Forelimb muscle (tissue), 1 donor: ENCODE data around the gene SLC8A1. TPM values are rescaled to one million over a fixed set of nuclear protein-coding genes. Genes with fewer than 3 reads are reported as not detected.
A peak's percentile ranks its signal among the peaks of the same experiment; 100 is the strongest.
"Not testable (repeated sequence)": the region's sequence is repeated elsewhere in the genome, so short reads cannot be mapped to it uniquely, and the experiment has no call there.

Experiments
- DNase-seq: peaks from one replicate; pipeline ENCODE4 v3.0.0-alpha.2; 2013; ENCODE audit warnings: low read depth
- polyA plus RNA-seq: library from polyadenylated mRNA; unstranded; fragments of 120-200 nt; gene quantifications from one replicate; pipeline ENCODE4 v1.2.1, GENCODE V29; 2013; ENCODE audit not compliant: insufficient read length

The SLC8A1 gene
- polyA plus RNA-seq, 1 donor: 6.5 TPM

DNA sequence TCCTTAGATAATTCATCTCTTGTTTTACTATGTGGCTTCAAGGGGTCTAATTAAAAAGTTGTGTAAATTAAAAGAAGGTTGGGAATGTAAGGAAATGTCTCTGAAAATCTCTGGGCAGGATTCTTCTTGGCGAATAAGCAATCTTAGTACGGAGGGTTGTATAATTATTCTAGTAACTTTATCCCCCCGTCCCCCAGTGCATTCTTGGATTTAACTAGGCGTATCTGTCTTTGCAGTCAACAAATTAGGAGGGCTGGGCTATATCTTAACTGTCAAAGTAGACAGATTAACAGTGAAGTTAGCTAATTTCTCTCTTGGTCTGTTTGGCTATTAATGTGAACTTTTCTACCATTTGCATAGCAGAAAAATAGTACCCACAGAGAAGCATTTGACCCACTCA is 343.0 kb downstream of the SLC8A1 start:
- no peak for DNase-seq

- no peak for DNase-seq
These were observed 345.8 kb downstream of the SLC8A1 start for GRCh38 chr2:40106061-40106460.

GRCh38 chr2:40105593-40105992 is 346.3 kb downstream of the SLC8A1 start:
- no peak for DNase-seq

DNA sequence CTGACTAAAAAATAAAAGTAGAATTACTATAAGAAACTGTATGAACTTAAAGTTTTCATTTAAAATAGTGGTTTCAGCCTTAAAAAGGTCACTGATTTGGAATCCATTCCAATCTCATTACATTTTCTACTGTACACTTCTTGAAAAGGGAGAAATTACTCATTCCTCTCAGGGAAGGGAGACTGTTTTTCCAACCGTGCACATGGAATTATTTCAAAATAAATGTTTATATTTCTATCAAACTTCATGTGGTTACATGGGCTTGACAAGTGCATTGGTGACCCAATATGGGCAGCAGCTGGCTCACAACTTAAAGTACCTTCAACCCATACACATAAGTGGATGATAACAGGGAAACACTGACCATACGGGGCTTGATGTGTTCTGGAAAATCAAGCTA is 348.3 kb downstream of the SLC8A1 start:
- DNase-seq: no peak

- DNase-seq: no peak
These were observed 348.7 kb downstream of the SLC8A1 start for GRCh38 chr2:40103163-40103562.

DNA sequence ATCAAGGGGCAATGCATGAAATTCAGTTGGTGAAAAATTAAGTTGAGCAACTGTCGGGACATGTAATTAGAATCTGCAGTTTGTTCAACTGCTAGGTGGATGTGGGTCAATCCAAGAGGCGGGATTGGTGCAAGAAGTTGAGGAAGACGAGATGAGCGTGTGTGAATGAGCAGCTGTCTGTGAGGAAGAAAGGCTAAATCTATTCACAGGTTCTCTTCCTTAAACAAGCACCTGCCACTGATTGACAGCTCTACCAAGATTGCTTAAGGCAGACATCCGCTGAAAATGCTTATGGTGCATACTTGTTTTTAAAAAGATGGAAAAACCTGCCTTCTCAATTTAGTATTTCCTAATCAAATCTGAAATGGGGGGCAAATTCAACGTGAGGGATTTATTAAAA is 349.4 kb downstream of the SLC8A1 start:
- DNase-seq: no peak

GRCh38 chr2:40101131-40101575 is 350.7 kb downstream of the SLC8A1 start:
- DNase-seq: no peak

- DNase-seq: no peak
These were observed 351.2 kb downstream of the SLC8A1 start for GRCh38 chr2:40100676-40101075.

- no peak for DNase-seq
These were observed 353.0 kb downstream of the SLC8A1 start for GRCh38 chr2:40098786-40099470.

DNA sequence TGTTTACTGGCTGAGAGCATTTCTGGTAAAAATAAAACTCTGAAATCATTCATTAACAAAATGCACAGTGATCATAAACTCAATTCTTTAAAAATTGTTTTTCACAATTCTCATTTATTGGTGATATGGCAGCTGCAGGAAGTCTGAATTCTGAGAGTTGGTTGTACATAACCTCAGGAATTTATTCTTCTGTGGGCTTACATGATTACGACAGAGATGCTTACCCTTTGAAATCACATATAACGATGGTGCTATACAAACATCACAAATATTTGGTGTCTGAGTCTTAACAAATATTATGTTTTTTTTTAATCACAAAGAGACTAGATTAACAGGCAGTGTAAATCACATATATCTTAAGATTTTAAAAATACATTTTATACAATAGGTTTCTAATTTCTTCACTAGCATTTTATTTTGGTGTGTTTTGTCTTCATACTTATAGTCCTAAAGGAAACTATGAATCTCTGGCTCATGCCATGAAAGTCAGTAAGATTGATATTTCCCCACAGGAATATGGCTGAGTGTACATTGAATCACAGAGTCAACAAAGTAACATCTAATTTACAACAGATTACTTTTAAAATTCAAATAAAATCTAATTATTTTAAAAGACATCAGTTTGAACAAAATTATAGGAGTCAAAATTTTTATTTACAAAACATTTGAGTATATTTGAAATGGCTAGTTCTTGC is 354.1 kb downstream of the SLC8A1 start:
- no peak for DNase-seq

GRCh38 chr2:40096360-40096759 is 355.5 kb downstream of the SLC8A1 start:
- DNase-seq: no peak

DNA sequence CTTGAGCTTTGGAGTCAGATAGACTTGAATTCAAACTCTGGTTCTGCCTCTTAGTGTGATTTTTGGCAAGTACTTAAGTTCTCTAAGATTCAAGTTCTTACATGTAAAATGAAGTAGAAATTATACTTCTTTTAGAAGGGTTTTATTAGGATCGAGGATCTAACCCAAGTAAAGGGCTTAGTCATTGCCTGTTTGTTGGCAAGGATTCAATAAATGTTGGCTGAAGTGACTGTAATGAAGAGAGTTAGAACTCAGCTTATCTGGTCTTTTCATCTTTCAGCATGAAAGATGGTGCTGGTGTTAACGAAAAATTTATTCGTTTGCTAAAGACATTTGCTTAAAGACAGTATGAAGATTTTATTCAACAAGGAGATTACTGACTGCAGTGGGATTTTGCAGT is 356.9 kb downstream of the SLC8A1 start:
- no peak for DNase-seq

GRCh38 chr2:40094451-40094850 is 357.4 kb downstream of the SLC8A1 start:
- DNase-seq: no peak

- DNase-seq: peak; percentile 25
These were observed 358.7 kb downstream of the SLC8A1 start for GRCh38 chr2:40093021-40093675.

DNA sequence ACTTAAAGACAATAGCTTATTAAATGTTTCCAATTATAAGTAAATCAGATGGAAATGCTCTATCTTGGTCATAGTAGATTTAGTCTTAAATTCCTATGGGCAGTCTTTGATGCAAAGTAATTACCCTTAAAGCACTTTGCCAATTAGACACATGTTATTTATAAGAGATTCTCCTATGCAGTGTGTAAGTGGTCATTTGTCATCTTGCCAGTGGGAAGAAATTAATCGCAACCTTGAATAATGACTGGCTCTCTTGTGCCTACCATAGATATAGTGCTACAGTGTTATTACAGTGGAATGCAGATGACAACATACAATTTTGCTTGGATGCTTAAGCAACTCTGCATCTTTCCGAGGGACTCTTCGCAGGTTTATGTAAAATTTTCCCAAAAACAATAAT is 361.8 kb downstream of the SLC8A1 start:
- DNase-seq: no peak

DNA sequence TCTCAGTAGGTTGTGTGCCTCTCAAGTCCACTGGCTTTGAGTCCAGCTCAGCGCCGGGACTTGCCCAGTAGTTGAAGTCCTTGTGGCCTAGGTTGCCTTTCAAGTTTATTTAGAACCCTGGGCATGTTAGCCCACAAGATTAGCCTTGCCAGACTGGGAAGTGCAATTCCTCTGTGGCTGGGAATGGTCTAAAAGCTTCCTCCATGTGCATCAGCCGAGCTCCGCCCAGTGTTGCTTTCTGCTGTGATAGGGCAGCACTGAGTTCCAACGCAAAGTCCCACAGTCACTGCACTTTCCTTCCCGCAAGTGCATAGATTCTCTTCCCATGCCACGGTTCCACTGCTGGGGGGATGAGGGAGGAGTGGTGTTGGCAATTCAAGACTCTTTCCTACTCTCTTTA is 364.0 kb downstream of the SLC8A1 start:
- DNase-seq: no peak

GRCh38 chr2:40087434-40087833 is 364.5 kb downstream of the SLC8A1 start:
- DNase-seq: no peak

DNA sequence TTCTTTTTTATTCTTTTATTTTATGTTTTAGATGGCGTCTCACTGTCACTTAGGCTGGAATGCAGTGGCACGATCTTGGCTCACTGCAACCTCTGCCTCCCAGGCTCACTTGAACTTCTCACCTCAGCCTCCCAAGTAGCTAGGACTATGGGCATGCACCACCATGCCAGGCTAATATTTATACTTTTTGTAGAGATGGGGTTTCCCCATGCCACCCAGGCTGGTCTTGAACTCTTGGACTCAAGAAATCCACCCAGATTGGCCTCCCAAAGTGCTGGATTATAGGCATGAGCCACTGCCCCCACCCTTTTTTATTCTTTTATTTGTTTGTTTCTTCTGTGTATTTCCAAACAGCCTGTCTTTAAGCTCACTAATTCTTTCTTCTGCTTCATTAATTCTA is 366.1 kb downstream of the SLC8A1 start:
- DNase-seq: no peak

GRCh38 chr2:40073336-40073735 is 378.6 kb downstream of the SLC8A1 start:
- DNase-seq: not testable (repeated sequence)

DNA sequence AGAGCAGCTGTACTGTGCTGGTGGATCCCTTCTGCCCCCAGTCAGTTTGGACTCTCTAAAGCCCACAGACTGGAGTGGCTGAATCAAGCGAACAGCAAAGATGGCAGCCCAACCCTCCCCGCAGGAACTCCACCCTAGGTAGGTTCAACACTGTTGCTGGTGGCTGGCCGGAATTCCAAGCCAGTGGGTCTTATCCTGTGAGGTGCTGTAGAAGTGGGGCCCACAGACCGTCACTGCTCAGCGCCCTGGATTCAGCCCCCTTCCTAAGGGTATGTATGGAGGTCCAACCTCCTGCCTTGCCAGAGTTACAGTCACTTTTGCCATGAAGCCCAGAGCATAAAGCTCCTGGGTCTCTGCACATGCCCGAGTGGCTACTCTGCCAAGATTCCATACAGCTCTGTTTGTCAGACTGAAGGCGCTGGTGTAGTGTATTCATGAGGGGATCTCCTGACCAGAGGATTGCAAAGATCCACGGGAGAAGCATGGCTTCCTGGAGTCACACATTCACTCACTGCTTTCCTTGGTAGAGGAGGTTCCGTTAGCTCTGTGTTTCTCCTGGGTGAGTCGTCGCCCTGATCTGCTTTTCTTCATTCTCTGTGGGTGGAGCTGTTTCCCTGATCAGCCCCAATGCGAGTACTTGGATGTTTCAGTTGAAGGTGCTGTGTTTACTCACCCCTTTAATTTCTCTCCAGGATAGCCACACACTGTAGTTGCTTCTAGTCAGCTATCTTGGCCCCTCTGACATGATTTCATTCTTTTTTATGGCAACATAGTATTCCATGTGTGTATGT is 379.3 kb downstream of the SLC8A1 start:
- no peak for DNase-seq

DNA sequence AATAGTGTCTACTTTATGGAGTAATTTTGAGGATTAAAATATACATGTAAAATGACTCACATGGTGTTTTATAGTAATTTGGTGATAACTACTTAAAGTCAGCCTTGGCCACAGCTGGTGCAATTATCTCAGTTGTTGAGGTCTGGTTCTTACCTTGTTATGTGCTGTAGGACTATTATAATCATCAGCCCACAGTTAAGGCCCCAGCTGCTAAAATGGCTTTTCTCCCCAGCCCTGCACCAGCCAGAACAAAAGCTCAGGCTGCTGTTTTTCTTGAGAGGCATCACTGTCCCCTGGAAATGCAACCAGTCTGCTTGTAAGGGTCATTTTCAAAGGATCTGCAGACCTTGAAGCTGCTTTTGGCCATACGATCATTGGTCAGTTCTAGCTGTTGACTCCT is 389.5 kb downstream of the SLC8A1 start:
- no peak for DNase-seq

DNA sequence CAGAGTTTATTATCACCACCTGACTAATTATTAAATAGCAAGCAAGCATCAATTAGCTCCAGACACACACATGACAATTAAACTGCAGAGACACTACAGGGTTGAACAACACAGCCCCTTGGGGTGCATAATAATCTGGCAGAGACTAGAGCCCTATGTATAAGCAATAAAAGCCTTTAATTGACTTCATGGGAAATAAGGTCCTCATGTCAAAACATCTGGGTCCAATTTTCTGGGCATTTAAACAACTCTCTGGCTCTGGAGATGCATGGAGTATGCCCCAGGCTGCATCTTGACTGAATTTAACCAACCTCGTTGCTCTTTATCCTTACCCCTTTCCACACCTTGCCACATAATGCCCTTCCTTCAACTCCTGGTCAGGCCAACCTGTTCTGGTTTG is 402.1 kb downstream of the SLC8A1 start:
- no peak for DNase-seq
